HT1080 (cell line): ENCODE data around the gene LYSET. TPM values are rescaled to one million over a fixed set of nuclear protein-coding genes. Genes with fewer than 3 reads are reported as not detected.
A peak's percentile ranks its signal among the peaks of the same experiment; 100 is the strongest.
"Not testable (repeated sequence)": the region's sequence is repeated elsewhere in the genome, so short reads cannot be mapped to it uniquely, and the experiment has no call there.

ENCODE experiments used
- DNase-seq: peaks from one replicate; pipeline ENCODE4 v3.0.0-alpha.2; 2015; ENCODE audit warnings: low read depth
- polyA plus RNA-seq, 2 experiments: library from polyadenylated mRNA; depleted of rRNA; stranded (reverse); fragments of >200 nt; gene quantifications; 2 replicates each; pipeline ENCODE4 v1.2.3, GENCODE V29; 2015
- total RNA-seq: library from RNA; depleted of rRNA; stranded (reverse); fragments of >200 nt; shearing (Covaris generic); gene quantifications from 2 replicates; pipeline ENCODE4 v1.2.3, GENCODE V29; 2014; rRNA removed

LYSET gene
- total RNA-seq: 18.5 and 27.8 TPM in 2 replicates
- polyA plus RNA-seq (2015; cell fraction: cytosol; rRNA removed): 23.8 and 25.7 TPM in 2 replicates
- 6.2 and 7.5 TPM in 2 replicates for polyA plus RNA-seq (2015; cell fraction: nucleus; rRNA removed)

DNA sequence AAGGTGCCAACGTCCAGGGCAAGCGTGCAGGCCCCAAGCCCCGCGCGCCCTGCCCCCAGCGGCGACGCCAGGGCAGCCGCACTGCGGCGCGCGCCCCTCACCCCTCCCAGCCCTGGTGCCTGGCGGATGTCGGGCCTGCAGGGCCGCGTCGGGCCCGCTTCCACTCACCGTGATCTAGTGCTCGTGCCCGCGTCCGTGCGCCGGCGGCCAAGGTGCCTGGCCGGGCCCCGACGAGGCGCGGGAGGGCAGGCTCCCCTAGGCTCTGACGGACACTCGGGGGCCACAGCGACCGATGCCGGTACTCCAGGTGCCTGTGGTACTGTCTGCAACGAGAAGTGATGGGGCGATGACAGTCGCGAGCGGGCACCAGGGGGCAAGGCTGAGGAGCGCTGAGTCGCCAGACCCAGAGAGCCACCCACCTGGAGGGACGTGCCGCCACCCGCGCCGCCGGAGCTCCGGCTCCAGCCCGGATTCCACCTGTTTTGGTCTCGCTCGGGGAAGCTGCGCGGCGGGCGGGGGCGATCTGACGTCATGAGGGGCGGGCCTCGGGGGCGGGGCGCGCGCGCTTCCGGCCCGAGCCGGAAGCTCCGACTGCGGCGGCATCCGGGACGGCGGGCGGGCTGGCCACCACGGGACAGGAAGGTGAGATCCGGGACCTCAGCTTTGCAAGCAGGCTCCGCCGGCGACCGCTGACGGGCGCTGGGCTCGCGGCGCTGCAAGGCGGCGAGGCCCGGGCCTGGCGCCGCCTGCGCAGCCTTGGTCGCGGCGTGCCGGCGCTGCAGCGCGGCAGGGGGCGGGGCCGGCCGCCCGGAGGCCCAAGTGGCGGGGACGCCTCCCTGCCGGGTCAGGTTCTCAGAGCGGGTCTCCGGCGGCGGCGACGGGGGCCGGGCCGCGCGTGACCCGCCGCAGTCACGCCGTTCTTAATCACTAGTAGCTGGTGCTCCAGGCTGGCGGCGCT is at the start of gene LYSET, which contains the start of gene MOAP1:
TSS of gene LYSET (plus strand) at position 927 of the 958 bp plus-strand sequence. CDS start 89 bp downstream, outside the sequence.
TSS of gene MOAP1 (minus strand) at position 507 of the 958 bp plus-strand sequence. CDS start 655 bp downstream, outside the sequence.
- peak; percentile 74 for DNase-seq

DNA sequence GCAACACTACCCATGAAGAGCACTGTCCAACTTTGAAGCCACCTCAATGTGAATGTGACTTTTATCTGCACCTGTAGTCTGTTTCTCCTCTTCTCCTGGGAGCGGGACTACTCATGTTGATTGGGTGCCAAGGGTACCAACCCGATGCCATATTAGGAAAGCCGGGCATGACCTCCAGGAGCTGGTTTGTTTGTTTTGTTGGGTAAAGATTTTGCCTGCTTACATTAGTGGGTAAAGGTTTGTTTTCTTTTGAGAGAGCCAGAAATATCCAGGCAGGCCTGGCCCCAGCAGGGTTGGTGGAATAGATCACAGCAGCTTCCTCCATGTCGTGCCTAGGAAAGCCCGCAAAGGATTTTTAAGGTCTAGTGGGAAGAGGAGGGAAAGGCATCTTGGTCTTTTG is 49.7 kb upstream of the LYSET start:
- no peak for DNase-seq

DNA sequence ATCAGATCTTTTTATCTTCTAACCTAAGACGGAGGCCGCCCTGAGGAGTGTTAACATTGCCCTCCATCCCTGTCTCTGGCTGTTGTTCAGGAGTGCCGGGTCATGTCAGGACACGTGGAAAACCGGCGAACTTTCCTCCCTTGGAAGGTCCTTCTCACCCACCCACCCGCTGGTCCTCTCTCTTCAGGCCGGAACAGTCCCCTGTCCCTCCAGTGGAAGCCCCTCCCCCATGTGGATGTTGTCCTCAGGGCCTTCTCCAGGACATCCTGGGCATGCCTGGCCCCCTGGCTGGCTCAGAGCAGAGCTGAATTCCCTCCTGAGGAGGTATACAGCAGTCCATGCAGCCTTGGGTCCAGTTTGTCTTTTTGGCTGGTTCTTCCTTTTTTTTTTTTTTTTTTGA is 49.1 kb upstream of the LYSET start:
- no peak for DNase-seq

GRCh38 chr14:93136508-93136907 is 48.6 kb upstream of the LYSET start:
- not testable (repeated sequence) for DNase-seq

DNA sequence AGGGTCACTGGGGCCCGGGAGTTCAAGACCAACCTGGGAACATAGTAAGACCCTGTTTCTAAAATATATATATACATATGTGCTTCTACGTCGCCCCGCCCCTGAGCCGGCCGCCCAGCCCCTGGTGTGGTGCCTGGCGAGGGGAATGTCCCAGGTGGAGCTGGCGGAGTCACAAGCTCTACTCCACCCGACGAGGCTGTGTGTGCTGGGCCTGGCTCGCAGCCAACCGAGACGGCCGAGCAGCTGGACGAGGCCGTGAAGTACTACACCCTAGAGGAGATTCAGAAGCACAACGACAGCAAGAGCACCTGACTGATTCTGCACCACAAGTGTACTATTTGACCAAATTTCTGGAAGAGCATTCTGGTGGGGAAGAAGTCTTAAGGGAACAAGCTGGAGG is 47.3 kb upstream of the LYSET start:
- no peak for DNase-seq

DNA sequence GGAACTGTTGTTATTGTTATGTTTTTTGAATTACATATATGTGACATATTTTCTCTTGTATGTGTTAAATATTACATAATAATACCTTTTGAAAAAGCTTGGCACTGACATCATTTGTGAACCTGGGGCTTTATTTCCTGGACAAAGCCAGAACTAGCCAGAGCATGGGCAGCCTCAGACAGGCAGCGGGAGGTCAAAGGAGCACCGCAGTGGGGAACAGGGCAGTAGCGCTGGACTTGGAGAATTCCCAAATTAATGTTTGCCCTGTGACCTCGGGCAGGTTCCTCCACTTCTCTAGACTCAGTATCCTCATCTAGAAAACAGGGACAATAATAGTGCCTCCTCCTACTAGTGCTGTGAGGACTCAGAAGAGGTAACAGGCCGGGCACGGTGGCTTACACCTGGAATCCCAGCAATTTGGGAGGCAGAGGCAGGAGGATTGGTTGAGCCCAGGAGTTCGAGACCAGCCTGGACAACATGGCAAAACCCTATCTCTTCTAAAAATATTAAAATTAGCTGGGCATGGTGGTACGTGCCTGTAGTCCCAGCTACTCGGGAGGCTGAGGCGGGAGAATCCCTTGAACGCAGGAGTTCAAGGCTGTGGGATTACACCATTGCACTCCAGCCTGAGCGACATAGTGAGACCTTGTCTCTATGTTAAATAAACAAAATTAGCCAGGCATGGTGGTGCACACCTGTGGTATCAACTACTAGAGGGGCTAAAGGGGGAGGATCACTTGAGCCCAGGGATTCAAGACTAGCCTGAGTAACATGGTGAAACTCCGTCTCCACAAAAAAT is 42.1 kb upstream of the LYSET start:
- DNase-seq: no peak

GRCh38 chr14:93146119-93146518 is 39.0 kb upstream of the LYSET start:
- no peak for DNase-seq

- no peak for DNase-seq
These were observed 36.1 kb upstream of the LYSET start for GRCh38 chr14:93148979-93149378.

- no peak for DNase-seq
These were observed 34.6 kb upstream of the LYSET start for GRCh38 chr14:93150227-93151208.

- DNase-seq: no peak
These were observed 32.0 kb upstream of the LYSET start for GRCh38 chr14:93153121-93153520.

- no peak for DNase-seq
These were observed 29.4 kb upstream of the LYSET start for GRCh38 chr14:93155667-93156066.

- DNase-seq: no peak
These were observed 28.3 kb upstream of the LYSET start for GRCh38 chr14:93156693-93157369.

DNA sequence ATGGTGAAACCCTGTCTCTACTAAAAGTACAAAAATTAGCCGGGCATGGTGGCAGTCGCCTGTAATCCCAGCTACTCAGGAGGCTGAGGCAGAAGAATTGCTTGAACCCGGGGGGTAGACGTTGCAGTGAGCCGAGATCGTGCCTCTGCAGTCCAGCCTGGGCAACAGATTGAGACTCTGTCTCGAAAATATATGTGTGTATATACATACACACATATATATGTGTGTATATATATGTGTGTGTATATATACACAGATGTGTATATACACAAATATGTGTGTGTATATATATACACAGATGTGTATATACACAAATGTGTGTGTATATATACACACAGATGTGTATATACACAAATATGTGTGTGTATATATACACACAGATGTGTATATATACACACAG is 26.8 kb upstream of the LYSET start:
- not testable (repeated sequence) for DNase-seq

GRCh38 chr14:93159625-93160352 is 25.3 kb upstream of the LYSET start:
- not testable (repeated sequence) for DNase-seq

- DNase-seq: no peak
These were observed 24.7 kb upstream of the LYSET start for GRCh38 chr14:93160353-93160801.

- no peak for DNase-seq
These were observed 23.6 kb upstream of the LYSET start for GRCh38 chr14:93161411-93161940.

GRCh38 chr14:93163564-93163963 is 21.6 kb upstream of the LYSET start:
- no peak for DNase-seq
